Renal cortical epithelial cell (primary cell): Measurements from ENCODE around the gene PRDM16. TPM values are rescaled to one million over a fixed set of nuclear protein-coding genes. Genes with fewer than 3 reads are reported as not detected.

Source experiments
- DNase-seq: peaks from one replicate; pipeline ENCODE4 v3.0.0-alpha.2; 2011; ENCODE audit warnings: low read depth
- total RNA-seq: library from RNA; depleted of rRNA; stranded (reverse); fragments of >200 nt; gene quantifications from 2 replicates; pipeline ENCODE4 v1.2.3, GENCODE V29; 2014

Gene PRDM16
- total RNA-seq, 1 donor from 2014 or later = 0.94 TPM

GRCh38 chr1:3370856-3371703 lies 302.1 kb downstream of the PRDM16 start:
- no peak for DNase-seq

GRCh38 chr1:3372317-3372716 lies 303.3 kb downstream of the PRDM16 start:
- no peak for DNase-seq

GRCh38 chr1:3373175-3373574 lies 304.2 kb downstream of the PRDM16 start:
- DNase-seq = no peak

GRCh38 chr1:3373700-3374405 lies 304.9 kb downstream of the PRDM16 start:
- no peak for DNase-seq

DNA sequence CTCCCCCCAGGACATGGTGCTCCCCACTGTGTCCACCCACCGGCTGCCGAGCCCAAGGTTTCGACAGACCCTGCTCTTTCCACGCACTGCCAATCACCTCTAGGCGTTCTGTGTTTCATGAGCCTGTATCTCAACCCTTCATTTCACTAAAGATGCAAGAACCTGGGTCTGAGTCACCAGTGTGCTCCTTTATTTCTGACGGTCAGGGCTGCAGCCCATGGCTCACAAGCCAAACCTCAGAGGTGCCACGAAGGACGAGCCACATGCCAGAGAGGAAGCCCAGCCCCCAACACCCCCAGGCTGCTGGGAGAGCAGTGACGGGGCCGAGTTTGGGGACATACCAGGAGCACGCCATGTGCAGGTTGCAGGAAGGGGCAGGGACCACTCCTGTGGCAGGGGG lies 306.2 kb downstream of the PRDM16 start:
- no peak for DNase-seq

- no peak for DNase-seq
Observed at GRCh38 chr1:3377166-3377565, 308.2 kb downstream of the PRDM16 start.

DNA sequence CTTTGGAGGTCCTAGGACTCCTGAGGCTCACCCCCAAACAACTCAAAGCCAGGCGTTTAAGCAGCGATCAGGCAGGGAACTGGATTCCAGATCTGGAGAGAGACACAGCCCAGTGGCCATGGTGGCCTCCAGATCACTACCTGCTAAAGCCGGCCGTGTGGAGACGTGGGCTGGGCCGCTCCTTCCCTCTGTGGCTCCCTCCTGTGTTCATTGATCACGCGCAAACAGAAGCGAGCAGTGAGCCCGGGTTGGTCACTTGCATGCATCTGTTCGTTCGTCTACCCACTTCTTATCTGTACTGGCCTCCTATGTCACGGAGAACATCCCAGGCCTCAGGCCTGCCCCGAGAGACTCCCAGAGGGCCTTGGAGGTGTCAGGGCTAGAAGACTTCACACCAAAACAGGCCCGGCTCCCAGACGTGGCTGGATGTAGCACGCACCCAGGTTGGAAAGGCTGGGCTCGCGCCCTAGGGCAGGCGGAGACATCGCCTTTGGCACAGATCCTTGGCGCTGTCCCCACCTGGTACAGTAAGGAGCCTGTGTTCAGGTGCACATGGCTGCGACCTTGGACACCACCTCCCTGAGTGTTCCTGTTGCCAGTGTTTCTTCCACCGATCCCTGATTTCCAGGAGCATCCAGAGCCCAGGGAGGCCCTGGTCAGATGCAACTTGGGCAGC lies 308.7 kb downstream of the PRDM16 start:
- no peak for DNase-seq

- DNase-seq = no peak
Observed at GRCh38 chr1:3378411-3379208, 309.6 kb downstream of the PRDM16 start.

GRCh38 chr1:3379934-3380333 lies 310.9 kb downstream of the PRDM16 start:
- no peak for DNase-seq

GRCh38 chr1:3380469-3380868 lies 311.5 kb downstream of the PRDM16 start:
- DNase-seq = peak; percentile 49

DNA sequence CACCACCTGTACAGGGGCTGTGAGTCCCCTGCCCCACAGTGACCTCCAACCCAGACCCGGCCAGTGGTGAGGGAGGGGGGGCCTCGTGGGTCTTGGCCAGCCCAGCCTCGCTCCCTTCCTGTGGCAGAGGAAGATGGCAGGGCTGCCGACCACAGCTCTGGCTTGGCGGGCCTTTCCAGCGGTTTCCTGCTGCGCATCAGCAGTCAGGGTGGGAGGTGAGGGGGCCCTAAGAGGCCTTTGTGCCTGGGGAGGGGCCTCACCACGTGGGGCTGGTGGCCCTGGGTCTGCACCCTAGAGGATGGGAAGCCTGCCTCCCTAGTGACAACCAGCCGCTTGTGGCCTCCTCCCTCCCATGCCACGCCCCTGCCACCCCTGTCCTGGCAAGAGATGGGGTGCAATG lies 312.9 kb downstream of the PRDM16 start:
- no peak for DNase-seq

GRCh38 chr1:3382326-3383057 lies 313.5 kb downstream of the PRDM16 start:
- DNase-seq = no peak

GRCh38 chr1:3383679-3384078 lies 314.7 kb downstream of the PRDM16 start:
- no peak for DNase-seq

DNA sequence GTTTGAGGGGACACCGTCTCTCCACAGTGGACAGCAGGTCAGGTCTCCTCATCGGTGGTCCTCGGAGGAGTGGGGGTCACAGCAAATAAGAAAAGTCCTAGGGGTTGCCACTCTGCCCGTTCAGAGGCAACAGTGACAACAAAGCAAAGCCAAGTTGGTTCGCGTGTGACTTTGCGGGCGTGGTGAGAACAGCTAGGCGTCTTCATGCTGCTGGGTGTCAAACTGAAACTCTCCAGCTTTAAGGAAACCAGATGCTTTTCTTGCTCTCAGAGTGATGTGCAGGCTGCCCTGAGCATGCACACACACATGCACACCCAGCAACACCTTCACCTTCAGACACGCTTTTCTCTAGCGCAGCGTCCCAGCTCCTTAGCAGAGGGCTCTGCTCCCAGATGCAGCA lies 315.4 kb downstream of the PRDM16 start:
- DNase-seq = no peak

DNA sequence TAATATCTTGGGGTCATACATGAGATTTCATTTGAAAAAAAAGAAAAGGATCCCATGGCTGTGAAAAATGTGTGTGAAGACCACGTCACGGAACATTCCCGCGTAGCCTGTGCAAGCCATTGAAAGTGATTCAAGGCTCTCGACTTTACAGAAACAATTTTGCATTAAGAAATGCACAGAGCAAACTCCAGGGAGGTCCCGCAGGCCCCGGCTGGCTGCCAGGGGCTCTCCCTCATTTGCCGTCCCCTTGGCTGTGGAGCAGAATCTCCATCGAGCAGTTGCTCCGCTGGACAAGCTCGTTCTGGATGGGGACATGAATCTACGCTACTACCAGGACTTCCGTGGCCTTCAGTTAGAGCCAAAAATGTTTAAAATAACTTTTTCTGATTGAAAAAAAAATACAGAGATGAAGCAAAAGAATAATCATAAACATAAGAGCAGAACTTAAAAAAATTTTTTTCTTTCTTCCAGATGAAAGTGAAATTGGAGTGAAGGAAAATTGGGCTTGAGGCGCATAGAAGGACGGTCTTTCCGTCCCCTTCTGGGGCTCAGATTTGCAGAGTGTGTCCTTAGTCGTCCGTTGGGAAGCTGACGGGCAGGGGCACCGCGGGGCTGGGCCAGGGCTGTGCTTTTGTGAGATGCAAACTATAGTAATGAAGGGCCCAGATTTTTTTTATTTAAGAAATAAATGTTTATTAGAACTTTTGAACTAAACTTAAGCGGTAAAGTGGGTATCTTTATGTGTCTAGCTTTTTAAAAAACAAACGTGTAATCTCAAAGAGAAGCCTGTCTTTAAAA lies 317.4 kb downstream of the PRDM16 start:
- DNase-seq = no peak

GRCh38 chr1:3387401-3387800 lies 318.4 kb downstream of the PRDM16 start:
- no peak for DNase-seq

DNA sequence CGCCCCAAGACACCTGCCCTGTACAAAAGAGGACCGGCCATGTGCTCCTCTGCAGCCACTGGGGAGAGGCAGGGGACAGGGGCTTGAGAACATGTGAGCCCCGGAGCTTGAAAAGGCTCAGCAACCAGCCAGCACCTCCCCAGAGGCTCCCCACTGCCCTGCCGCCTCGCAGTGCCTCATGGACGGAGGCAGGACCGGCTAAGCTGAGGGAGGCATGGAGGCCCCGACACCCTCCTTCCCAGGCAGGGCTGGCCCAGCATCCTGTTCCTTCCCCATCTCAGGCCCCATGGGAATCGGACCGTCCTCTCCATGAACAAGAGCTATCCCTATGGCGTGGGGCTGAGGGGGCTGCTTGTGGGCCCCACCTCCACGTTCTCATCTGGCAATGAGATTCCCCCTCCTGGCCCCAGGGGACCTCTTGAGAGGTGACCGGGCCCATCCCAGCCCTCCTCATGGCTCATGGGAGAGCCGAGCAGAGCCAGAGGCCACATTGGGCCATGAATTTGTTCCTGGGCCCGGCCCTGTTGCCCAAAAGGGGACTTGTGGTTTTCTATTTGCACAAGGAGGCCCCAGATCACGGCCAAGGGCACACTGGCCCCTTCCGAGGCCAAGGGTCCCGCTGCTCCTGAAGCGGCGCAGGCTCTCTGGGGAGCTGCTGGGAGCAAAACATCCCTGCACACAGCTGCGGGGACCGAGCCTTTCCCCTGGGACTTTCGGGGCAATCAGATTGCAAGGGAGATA lies 320.3 kb downstream of the PRDM16 start:
- no peak for DNase-seq

GRCh38 chr1:3390291-3390690 lies 321.3 kb downstream of the PRDM16 start:
- DNase-seq = no peak

GRCh38 chr1:3391711-3392110 lies 322.7 kb downstream of the PRDM16 start:
- DNase-seq = no peak
